Measurements from ENCODE around the gene SH3PXD2B.
A peak's percentile ranks its signal among the peaks of the same experiment; 100 is the strongest.
"Not testable (repeated sequence)": the region's sequence is repeated elsewhere in the genome, so short reads cannot be mapped to it uniquely, and the experiment has no call there.

SH3PXD2B gene

GRCh38 chr5:172336264-172336663, 118.1 kb downstream of the SH3PXD2B start:
- H3K4me3 ChIP-seq (ENCODE audit: low read length) = no peak overlapping the region
- DNase-seq (ENCODE audit: low read depth) = no peak
- no peak for TF ChIP-seq CTCF (IDR thresholded peaks at IDR 0.05; ENCODE audit: insufficient read depth, low read depth, low read length, missing control alignments)

- TF ChIP-seq CTCF (IDR thresholded peaks at IDR 0.05; ENCODE audit: insufficient read depth, low read depth, low read length, missing control alignments) = no peak
- DNase-seq (ENCODE audit: low read depth) = no peak
- no peak overlapping the region for H3K4me3 ChIP-seq (ENCODE audit: low read length)
Measured at GRCh38 chr5:172335721-172336120, 118.6 kb downstream of the SH3PXD2B start.

- H3K4me3 ChIP-seq (ENCODE audit: low read length) = no peak overlapping the region
- no peak for TF ChIP-seq CTCF (IDR thresholded peaks at IDR 0.05; ENCODE audit: insufficient read depth, low read depth, low read length, missing control alignments)
- DNase-seq (ENCODE audit: low read depth) = no peak
Measured at GRCh38 chr5:172334641-172335040, 119.7 kb downstream of the SH3PXD2B start.

- no peak for TF ChIP-seq CTCF (IDR thresholded peaks at IDR 0.05; ENCODE audit: insufficient read depth, low read depth, low read length, missing control alignments)
- no peak for DNase-seq (ENCODE audit: low read depth)
- no peak overlapping the region for H3K4me3 ChIP-seq (ENCODE audit: low read length)
Measured at GRCh38 chr5:172334196-172334595, 120.1 kb downstream of the SH3PXD2B start.

GRCh38 chr5:172326901-172327300, 127.4 kb downstream of the SH3PXD2B start:
- not testable (repeated sequence) for DNase-seq (ENCODE audit: low read depth); H3K4me3 ChIP-seq (ENCODE audit: low read length)

GRCh38 chr5:172325452-172325851, 128.9 kb downstream of the SH3PXD2B start:
- H3K4me3 ChIP-seq (ENCODE audit: low read length) = no peak overlapping the region
- no peak for TF ChIP-seq CTCF (IDR thresholded peaks at IDR 0.05; ENCODE audit: insufficient read depth, low read depth, low read length, missing control alignments)
- DNase-seq (ENCODE audit: low read depth) = no peak

GRCh38 chr5:172322028-172322965, 132.0 kb downstream of the SH3PXD2B start:
- no peak for TF ChIP-seq CTCF (IDR thresholded peaks at IDR 0.05; ENCODE audit: insufficient read depth, low read depth, low read length, missing control alignments)
- DNase-seq (ENCODE audit: low read depth) = peak; percentile 47

More at GRCh38 chr5:172322028-172322965, 132.0 kb downstream of the SH3PXD2B start:
- no peak overlapping the region for H3K4me3 ChIP-seq (ENCODE audit: low read length)
